DMS 273 treated with DMSO at 0.1 percent for 48 hours (cell line): ENCODE measurements around the gene SLC43A2.

Experiments
- DNase-seq: peaks from one replicate; lab custom pipeline; 2025; lab: John Stamatoyannopoulos, UW

The SLC43A2 gene

DNA sequence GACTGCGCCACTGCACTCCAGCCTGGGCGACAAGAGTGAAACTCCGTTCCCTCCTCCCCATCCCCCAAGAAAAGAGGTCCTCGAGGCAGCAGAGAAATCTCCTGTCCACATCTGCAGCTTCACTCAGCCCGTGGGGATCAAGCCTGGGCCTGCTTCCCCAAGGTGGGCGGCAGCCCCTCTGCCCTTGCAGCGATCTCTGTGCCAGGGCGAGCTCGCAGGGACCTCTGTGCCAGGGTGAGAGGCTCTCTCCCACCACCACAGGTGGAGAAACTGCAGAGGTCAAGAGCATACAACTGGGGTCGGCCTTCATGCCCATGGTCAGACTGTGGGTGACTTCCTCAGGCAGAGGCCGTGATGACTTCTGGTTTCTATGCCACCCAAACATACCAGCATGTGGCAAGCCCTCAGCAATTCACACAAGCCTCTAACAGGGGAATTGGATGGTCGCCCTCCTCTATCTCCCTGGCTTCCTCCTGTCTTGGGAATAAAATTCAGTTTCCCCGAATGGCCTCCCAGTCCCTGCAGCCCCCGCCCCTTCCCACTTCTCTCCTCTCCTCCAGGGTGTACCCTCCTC lies 5.5 kb downstream of the SLC43A2 start:
- DNase-seq, result no peak

DNA sequence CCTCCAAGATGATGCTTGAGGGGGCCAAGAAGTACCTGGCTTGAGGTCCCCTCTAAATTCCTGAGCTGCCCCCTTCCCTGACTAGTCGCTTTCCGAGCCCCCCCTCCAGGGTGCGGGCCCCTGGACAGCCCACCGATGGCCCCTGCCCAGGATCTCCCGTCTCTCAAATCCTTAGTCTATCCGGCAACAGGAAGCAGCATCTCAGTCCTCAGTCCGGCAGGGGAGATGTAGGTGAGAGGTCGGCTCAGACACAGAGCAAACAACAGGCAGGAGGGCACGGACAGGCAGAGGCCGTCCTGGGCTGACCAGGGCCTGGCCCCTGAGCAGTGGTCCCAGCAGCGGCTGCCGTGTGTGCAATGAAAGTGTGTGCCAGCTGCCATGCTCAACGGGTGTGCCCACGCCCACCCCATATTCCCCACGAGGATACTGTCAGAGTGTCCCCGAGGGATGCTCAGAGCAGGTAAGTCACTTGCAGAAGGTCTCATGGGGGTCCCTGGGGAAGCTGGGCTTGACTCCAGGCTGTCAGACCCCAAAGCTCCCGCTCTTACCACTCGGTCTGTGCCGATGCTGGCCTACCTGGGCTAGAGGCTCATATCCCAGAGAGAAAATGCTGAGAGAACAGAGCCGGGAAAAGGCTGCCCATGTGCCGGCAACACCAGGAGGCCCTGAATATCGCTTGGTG lies 7.2 kb downstream of the SLC43A2 start:
- DNase-seq, result no peak

DNA sequence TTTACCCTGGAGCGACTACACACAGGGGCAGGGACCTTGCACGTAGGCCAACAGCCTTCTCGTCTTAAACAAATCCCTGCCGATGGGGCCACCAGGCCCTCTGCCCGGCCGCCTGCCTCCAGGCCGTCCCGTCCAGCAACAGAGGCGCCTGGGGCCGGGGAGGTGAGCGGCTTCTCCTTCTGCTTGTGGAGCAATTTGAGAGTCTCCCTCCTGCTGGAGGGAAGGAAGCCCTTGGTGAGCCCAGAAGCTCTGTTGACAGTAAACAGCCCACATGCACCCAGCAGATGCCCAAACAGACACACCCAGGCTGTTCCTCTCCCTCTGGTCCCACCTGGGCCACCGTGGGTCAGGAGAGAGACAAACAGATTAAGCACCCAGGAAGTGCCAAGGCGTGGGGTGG lies 8.1 kb downstream of the SLC43A2 start:
- DNase-seq, result no peak

DNA sequence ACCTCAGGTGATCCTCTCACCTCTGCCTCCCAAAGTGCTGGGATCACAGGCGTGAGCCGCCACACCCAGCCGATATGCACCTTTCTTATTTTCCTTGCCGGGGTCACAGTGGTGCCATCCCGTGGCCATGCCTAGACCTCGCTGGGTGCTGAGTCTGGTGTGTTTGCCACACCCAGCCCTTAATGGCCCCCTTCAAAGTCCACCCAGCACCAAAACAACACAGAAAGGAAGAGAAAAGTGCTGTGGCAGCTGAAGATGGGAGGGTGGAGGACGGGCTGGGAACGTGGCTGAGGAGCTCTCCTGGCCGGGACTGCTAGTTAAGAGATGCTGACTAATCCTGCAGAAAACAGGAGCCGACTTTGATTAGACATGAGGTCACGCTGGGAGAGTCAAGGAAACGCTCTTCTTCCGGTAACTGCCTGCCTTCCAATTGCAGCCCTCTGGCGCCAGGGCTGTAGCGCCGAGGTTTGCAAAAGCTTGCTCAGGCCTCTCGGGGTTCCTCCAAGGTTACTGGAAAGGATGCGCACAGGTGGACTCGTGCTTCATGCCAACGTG lies 10.9 kb downstream of the SLC43A2 start:
- DNase-seq, result no peak

DNA sequence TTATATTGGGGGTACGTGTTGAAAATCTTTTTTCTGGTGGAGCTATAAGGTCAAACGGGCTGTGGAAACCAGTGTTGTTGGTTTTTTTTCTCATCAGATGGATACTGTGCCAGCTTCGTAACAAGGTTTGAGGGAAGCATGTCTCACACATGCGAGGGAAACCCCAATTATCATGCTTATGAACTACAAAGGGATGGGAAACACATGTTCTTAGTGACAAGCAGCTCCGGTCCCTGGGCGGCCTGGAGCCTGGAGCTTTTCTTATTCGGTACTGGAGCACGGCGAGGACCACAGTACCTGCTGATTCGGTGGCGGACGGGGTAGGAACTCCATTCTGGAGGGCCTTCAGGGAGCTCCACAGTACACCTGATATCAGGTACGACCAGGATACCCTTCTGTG lies 12.5 kb downstream of the SLC43A2 start:
- DNase-seq, result no peak

DNA sequence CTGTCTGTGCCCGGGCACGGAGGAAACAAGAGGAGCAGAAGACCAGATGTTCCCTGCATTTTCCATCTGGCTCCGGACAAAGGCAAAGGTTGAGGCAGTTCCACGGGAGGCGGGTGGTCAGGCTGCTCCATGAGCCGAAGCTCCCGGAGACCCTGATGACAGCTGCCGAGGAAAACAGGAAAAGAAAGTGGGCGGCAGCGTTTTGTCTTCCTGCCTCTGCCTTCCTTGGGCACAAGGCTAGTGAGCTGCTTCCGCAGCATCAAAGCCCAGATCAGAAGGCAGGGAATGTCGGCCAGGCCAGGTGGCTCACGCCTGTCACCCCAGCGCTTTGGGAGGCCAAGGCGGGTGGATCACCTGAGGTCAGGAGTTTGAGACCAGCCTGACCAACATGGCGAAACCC lies 16.2 kb downstream of the SLC43A2 start:
- no peak for DNase-seq

DNA sequence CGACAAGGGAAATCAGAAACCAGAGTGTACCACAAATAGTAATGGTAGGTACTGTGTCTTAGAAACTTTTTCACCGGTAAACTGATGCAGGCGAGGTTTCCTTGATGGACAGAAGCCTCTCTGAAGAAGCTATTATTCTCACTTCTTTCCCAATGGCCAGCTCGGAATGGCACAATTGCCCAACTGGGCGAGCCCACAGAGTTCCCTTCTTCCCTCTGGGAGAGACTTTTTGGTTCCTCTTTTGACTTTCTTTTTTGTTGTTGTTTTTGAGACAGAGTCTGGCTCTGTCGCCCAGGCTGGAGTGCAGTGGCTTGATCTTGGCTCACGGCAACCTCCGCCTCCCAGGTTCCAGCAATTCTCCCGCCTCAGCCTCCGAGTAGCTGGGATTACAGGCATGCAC lies 16.9 kb downstream of the SLC43A2 start:
- no peak for DNase-seq

DNA sequence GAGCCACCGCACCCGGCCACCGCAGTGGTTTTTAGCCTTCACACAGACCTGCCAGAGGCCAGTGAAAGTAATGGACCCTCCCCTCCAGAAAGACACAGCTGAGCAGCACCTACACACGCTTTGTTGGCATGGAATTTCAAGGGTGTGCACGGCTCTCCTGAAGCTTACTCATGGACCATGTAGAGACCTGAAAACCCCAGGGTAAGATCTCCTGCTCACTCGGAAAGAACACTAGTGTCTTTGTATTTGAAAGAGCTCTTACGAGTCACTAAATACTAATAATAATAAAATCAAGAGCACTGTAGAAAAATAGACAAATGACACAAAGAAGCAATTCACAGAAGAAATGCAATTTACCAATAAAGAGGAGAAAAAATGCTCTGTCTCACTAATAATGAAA lies 20.0 kb downstream of the SLC43A2 start:
- DNase-seq, result no peak

DNA sequence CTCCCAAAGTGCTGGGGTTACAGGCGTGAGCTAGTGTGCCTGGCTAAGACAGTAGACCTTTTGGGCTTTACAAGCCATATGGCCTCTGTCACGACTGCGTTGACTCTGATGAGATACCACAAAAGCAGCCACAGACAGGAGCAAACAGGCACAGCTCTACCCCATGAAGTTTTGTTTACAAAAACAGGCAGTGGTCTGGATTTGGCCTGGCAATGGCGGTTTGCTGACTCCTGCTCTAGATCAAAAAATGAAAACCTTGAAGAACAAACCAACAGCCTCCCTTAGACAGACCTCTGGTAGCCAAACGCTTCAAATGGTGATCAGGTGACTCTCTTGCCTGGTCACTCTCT lies 20.7 kb downstream of the SLC43A2 start:
- no peak for DNase-seq

DNA sequence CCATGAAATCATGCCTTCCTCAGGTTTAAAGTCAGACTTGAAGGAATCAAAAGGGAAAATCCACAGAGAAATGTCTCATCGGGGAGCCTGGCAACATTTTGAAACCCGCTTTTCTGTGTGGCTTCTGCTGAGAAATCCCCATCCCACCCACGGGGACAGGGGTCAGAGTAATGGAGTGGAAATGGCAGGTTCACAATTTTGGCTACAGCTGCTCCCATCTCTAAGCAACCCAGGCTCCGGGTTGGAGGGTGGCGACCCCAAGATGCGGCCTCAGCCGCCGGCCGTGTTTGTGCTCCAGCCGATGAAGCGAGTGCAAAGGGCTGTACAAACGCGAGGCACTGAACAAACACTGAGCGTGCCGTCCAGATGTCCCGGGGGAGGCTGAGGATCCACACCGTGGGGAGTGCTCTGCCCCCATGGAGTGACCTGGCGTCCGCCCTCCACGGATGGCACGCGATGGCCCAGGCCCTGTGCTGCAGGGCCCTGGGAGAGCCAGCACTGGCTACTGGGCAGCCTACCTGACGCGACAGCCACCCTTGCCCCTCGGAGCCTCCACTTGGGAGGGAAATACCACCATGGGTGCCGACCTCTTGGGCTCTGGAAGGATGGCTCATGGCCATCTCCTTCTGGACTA lies 22.2 kb downstream of the SLC43A2 start:
- no peak for DNase-seq

DNA sequence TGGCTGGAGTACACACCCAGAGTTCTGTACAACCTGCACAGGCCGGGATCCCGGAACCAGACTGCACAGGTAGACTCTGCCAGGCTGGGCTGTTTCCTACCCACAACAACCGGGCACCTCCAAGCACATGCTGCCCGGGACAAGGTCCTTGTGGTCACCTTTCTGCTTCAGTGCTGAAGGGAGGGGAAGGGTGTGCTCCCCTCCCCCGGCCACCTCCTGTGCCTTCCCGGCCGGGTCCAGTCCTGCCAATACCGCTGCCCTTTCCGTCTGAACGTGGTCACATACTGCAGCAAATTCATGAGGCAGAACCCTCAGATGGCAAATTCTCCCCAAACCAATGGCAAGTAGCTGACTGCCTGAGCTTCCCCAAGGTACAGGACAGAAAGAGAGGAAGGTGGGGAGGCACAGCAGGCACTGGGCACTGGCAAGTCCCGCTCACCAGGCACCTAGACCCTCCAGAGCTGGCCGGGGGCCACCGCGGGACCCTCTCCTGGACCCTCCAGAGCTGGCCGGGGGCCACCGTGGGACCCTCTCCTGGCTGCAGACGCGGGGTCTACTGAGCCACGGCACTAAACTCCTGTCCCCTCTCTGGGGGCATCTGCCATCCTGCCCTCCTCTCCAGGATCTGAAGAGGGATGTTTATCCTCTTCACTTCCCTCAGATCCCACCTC lies 22.8 kb downstream of the SLC43A2 start:
- DNase-seq, result no peak

DNA sequence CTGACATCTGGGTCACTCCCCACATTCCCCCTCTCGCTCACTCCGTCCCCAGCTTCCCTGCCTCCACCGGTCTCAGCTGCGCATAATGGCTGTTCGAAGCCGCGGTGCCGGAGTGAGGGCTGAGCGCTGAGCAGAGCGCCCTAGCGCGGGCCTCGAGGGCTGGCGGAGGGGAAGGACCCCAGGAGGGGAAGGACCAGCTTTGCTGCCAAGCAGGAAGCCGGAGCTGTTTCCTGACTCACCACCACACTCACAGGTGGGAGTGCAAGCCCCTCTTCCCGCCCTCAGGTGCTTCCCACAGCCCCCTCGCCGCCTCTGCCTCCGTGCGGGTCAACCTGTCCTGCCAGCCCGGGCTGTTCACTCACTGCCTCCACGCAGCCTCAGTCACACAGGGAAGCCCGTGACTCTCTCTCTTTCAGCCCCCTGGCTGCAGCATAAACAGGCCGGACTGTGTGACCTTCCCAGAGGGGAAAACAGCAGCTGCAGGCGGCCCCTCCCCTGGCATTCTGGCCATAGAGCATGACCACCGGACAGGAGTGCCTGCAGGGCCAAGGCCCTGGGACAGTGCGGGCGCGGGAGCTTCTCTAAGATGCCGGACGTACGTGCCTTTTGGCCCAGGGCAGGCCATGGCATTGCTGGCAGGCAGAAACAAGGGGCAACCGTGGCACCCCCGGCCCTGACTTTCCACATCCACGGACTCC lies 23.7 kb downstream of the SLC43A2 start:
- DNase-seq, result no peak

DNA sequence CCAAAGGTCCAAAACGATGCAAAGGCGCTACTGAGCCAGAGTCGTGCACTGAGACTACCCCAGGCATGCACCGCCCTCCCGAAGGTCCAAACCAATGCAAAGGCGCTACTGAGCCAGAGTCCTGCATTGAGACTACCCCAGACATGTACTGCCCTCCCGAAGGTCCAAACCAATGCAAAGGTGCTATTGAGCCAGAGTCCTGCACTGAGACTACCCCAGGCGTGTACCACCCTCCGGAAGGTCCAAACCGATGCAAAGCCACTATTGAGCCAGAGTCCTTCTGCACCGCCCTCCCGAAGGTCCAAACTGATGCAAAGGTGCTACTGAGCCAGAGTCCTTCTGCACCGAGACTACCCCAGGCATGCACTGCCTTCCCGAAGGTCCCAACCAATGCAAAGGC lies 27.1 kb downstream of the SLC43A2 start:
- DNase-seq, result no peak

DNA sequence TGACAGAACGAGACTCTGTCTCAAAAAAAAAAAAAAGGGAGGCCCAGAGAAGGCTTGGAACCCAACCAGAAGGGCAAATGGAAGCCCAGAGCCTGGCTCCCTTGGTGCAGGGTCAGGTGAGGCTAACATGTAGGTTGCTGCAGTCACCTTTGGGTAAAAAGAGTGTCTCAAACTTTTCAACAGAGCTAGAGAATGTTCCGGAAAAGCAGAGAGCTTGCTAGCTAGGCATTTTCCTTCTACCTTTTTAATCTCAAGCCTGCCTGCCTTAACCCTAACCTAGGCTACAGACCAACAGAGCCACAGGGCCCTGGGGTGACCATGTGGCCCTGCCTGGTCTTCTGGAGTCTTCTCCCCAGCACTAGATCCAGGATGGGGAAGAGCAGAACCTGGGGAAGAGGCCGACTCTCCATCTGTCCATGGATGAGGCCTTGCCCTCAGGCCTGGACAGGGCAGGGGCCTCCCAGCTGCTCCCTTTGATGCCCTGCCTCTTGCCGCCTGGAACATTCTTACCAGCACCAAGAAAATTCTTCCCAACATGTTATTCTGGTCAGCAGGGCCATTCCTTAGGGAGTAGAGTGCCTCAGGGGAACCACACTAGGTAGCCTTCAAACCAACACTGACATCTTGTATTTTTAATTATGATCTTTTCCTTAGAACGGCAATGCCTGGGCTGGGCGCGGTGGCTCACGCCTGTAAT lies 30.1 kb downstream of the SLC43A2 start:
- no peak for DNase-seq

DNA sequence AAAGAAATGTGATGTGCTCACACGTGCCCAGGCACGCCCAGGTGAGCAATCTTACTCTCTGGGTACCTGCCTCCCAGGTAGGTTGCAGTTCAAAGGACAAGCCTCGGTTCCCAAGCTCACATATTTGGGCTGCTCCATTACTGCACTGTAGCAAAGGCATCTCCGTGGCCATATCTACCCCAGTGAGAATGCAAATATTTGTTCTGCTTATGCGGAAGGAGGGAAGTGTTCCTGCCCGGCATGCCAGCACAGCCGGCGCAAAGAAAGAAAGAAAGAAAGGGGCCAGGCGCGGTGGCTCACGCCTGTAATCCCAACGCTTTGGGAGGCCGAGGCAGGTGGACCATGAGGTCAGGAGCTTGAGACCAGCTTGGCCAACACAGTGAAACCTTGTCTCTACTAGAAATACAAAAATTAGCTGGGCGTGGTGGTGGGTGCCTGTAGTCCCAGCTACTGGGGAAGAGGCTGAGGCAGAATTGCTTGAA lies 30.7 kb downstream of the SLC43A2 start:
- no peak for DNase-seq

DNA sequence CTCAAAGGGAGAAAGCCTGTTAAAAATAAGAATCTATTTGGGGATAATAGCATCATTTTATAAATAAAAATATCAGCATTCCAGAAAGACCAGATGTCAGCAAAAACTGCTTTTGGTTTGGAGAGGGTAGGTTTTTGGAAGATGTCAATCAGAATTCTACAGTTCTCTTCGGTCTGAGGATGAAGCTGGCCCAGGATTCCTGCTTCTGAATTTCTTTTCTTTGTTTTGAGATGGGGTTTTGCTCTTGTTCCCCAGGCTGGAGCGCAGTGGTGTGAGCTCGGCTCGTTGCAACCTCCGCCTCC lies 35.1 kb downstream of the SLC43A2 start:
- DNase-seq, result no peak

DNA sequence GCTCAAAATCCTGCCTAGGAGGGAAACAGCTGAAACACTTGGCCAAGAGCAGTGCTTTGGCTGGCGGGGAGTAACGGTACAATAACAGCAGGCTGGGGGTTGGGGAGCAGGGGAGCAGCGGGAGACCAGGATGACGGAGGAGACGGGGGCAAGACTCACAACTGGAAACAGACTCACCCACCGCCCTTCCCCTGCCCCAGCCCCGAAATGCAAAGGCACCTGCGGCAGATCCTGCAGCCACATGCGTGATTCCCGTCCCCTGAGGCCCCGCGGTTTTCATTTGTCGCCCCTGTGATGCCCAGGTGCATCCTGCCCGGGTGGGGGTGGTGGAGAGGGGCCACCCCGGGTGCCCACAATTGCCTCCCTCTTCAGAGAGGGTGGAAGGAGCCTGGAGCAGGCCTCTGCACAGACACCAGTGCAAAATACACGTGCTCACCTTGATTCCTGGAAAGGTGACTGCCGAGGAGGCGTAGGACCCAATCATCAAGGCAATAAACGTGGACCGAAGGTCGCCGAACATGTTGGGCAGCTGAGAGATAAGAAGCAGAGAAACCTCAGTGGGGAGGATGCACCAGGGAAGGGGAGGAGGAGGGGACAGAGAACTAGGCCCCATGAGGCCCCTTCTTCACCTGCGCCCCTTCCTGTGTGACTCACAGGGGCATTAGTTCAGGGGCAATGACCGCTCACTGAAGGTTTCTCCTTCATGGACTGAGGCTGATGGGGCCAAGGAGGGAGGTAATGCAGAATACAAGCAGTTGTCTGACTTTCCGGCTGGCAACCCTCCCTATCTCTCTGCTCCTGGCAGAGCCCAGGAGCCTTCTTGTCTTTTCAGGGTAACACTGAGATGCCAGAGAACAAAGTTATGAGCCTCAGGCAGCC lies 35.6 kb downstream of the SLC43A2 start:
- no peak for DNase-seq

DNA sequence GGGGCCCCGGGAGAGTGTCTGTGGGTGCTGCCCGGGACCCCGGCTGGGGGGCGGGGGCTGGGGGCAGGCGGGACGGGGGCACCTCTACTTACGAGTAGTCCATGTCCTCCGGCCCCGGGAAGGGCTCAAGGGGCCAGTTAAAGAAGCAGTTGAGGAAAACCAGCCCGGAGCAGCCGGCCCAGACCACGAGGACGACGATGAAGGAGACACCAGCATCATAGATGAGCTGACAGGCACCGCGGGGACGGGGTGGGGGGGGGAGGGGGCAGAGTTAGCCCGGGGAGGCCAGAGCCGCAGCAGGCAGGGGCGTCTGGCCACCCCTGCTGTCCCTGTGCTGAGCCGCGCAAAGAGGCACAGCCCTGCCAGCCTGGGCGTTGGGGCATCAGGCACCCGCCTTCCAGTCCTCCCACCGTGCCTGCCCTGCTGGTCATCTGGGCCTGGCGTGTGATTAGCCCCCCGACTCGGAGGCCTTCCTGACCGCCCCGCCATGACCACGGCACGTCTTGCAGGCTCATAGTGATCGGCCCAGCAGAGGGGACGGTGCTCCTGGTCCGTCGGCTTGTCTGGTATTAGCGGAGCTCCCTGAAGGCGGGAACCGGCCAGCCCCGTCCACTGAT lies 37.1 kb downstream of the SLC43A2 start:
- no peak for DNase-seq

DNA sequence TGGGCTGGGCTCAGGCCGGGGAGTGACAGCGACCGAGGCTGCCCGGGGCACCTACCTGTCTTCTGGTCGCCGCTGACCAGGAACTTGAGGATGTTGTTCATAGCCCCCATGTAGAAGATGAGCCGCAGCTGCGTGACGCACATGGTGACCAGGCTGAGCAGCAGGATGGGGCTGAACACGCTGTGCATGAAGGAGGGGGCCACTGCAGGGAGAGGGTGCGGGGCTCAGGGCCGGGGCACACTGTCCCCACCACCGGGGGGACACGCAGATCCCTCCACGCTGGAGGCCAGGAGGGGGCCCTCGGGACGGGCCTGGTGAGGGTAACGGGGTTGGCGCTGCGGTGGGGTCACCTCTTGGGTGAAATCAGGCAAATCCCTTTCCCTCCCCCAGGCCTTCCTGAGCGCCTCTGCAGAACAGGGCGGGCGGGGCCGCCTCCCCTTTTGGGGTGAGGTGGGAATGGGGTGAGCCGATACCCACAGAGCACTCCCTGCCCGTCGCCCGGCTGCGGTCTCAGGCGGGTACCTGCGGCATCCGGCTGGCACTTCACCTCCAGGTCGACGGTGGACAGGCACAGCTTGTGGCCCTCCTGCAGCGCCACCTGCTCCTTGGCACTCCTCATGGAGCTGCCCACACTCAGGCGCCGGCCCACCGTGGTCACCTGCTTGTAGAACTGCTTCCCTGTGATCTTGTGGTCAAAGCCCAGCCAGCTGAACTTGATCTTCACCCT lies 37.7 kb downstream of the SLC43A2 start:
- no peak for DNase-seq
